H1 (cell line): ENCODE results near the gene ZKSCAN1. TPM values are rescaled to one million over a fixed set of nuclear protein-coding genes. Genes with fewer than 3 reads are reported as not detected.

Source experiments
- CTCF ChIA-PET: fragments of 300-600 bp; sonication (Branson Sonifier 250); formaldehyde crosslinking; loops from one replicate; lab custom pipeline; 2021; ENCODE audit not compliant: partially characterized antibody; lab: Charles Lee
- POLR2A ChIA-PET: fragments of 300-600 bp; sonication (Branson Sonifier 250); formaldehyde crosslinking; loops from one replicate; lab custom pipeline; 2021; ENCODE audit warnings: inconsistent platforms; ENCODE audit not compliant: partially characterized antibody; lab: Charles Lee
- DNase-seq, 2 experiments: peaks; one replicate each; pipeline versions ENCODE4 v3.0.0 to v3.0.0-alpha.2; 2010 to 2022; ENCODE audit warnings: low spot score in 2 of 2, low read depth in 1 of 2, mixed read lengths in 1 of 2
- FAIRE-seq: peaks from 2 replicates; lab custom pipeline; 2011; peaks lifted over from hg19 to GRCh38; lab: Jason Lieb, UNC
- H2AFZ ChIP-seq: 2 replicates; pipeline ENCODE4 v1.8.1; 2012; ENCODE audit warnings: low read length, inconsistent platforms
- H2AK5ac ChIP-seq: 2 replicates; pipeline ENCODE4 v1.6.1; 2013; ENCODE audit warnings: low read depth, low read length
- H2BK120ac ChIP-seq: replicated peaks from 2 replicates; pipeline ENCODE3; 2013; ENCODE audit warnings: low read depth, low read length, inconsistent platforms
- H2BK12ac ChIP-seq: 2 replicates; pipeline ENCODE4 v1.6.1; 2013; ENCODE audit warnings: low read depth, low read length
- H2BK15ac ChIP-seq: 2 replicates; pipeline ENCODE4 v1.6.1; 2013; ENCODE audit warnings: low read length
- H2BK20ac ChIP-seq: 2 replicates; pipeline ENCODE4 v1.6.1; 2013; ENCODE audit warnings: low read length
- H2BK5ac ChIP-seq: 2 replicates; pipeline ENCODE4 v1.6.1; 2013; ENCODE audit warnings: low read depth, low read length
- H3K14ac ChIP-seq: 2 replicates; pipeline ENCODE4 v1.6.1; 2013; ENCODE audit warnings: inconsistent platforms; ENCODE audit not compliant: insufficient read length
- H3K18ac ChIP-seq: 2 replicates; pipeline ENCODE4 v1.6.1; 2013; ENCODE audit warnings: low read length; ENCODE audit errors: extremely low read depth
- H3K23ac ChIP-seq: 2 replicates; pipeline ENCODE4 v1.6.1; 2013; ENCODE audit warnings: inconsistent platforms; ENCODE audit not compliant: insufficient read length
- H3K23me2 ChIP-seq: 2 replicates; pipeline ENCODE4 v1.6.1; 2013; ENCODE audit warnings: low read depth, low read length
- H3K27ac ChIP-seq: 2 replicates; pipeline ENCODE4 v1.6.1; 2011; ENCODE audit warnings: low read depth, low read length, inconsistent platforms
- H3K27me3 ChIP-seq, 4 experiments: replicated peaks in 1 of 4; 1 replicate in 1 of 4; 2 replicates in 3 of 4; pipeline versions ENCODE4 v1.6.1 to v1.8.1; 2011 to 2013; ENCODE audit warnings: low read length in 3 of 4, mild to moderate bottlenecking in 3 of 4, inconsistent platforms in 2 of 4, mixed read lengths in 2 of 4, moderate library complexity in 1 of 4; ENCODE audit not compliant: control insufficient read depth in 3 of 4, insufficient read depth in 3 of 4; ENCODE audit errors: extremely low read depth in 1 of 4
- H3K36me3 ChIP-seq, 4 experiments: 2 replicates each; pipeline versions ENCODE4 v1.6.1 to v1.8.1; 2011 to 2013; ENCODE audit warnings: mild to moderate bottlenecking in 4 of 4, low read length in 3 of 4, moderate library complexity in 2 of 4, control low read depth in 1 of 4, inconsistent platforms in 1 of 4; ENCODE audit not compliant: insufficient read depth in 4 of 4, control insufficient read depth in 2 of 4
- H3K4ac ChIP-seq: replicated peaks from 2 replicates; pipeline ENCODE3; 2013; ENCODE audit warnings: low read length, low read depth, mixed read lengths, inconsistent platforms; ENCODE audit not compliant: insufficient read length
- H3K4me1 ChIP-seq, 4 experiments: replicated peaks in 1 of 4; 1 replicate in 1 of 4; 2 replicates in 3 of 4; pipeline versions ENCODE4 v1.6.1 to v1.8.1; 2011 to 2013; ENCODE audit warnings: low read length in 3 of 4, inconsistent platforms in 2 of 4, mixed read lengths in 1 of 4; ENCODE audit not compliant: insufficient read depth in 4 of 4, control insufficient read depth in 3 of 4
- H3K4me2 ChIP-seq, 2 experiments: 2 replicates each; pipeline versions ENCODE4 v1.6.1 to v1.8.1; 2011 to 2013; ENCODE audit warnings: low read depth in 2 of 2, low read length in 2 of 2, control low read depth in 1 of 2, inconsistent platforms in 1 of 2, mild to moderate bottlenecking in 1 of 2; ENCODE audit not compliant: insufficient read depth in 1 of 2
- H3K4me3 ChIP-seq, 4 experiments: fragments of 200-600, 300-600 bp in 1 of 4; sonication (generic), shearing (Covaris generic), sonication (Bioruptor Twin) in 1 of 4; 2 replicates each; pipeline versions ENCODE4 v1.5.1 to v1.8.1; 2011 to 2016; ENCODE audit warnings: low read length in 4 of 4, low read depth in 3 of 4, control low read depth in 2 of 4, inconsistent platforms in 2 of 4, mild to moderate bottlenecking in 2 of 4, mixed read lengths in 1 of 4, moderate library complexity in 1 of 4; ENCODE audit not compliant: insufficient read depth in 2 of 4; ENCODE audit errors: extremely low read depth in 1 of 4
- H3K56ac ChIP-seq: replicated peaks from 2 replicates; pipeline ENCODE3; 2013; ENCODE audit warnings: low read depth, mild to moderate bottlenecking, mixed read lengths, low read length, inconsistent platforms; ENCODE audit not compliant: insufficient read length
- H3K79me1 ChIP-seq: 2 replicates; pipeline ENCODE4 v1.6.1; 2013; ENCODE audit warnings: low read depth, low read length, control low read depth
- H3K79me2 ChIP-seq, 2 experiments: 2 replicates each; pipeline versions ENCODE4 v1.6.1 to v1.8.1; 2012 to 2013; ENCODE audit warnings: low read length in 2 of 2, mild to moderate bottlenecking in 2 of 2, inconsistent platforms in 1 of 2; ENCODE audit not compliant: insufficient read depth in 2 of 2, control insufficient read depth in 1 of 2
- H3K9ac ChIP-seq, 4 experiments: replicated peaks in 1 of 4; 1 replicate in 1 of 4; 2 replicates in 3 of 4; pipeline versions ENCODE4 v1.6.1 to v1.8.1; 2011 to 2013; ENCODE audit warnings: low read depth in 3 of 4, low read length in 3 of 4, control low read depth in 2 of 4, mild to moderate bottlenecking in 2 of 4, moderate library complexity in 2 of 4, inconsistent platforms in 1 of 4; ENCODE audit errors: extremely low read depth in 1 of 4
- H3K9me3 ChIP-seq, 2 experiments: 2 replicates each; pipeline versions ENCODE4 v1.6.1 to v1.8.1; 2012 to 2013; ENCODE audit warnings: mild to moderate bottlenecking in 2 of 2, moderate library complexity in 2 of 2, control low read depth in 1 of 2, inconsistent platforms in 1 of 2, low read depth in 1 of 2, low read length in 1 of 2, mixed read lengths in 1 of 2; ENCODE audit not compliant: insufficient read depth in 2 of 2
- H4K20me1 ChIP-seq, 2 experiments: replicated peaks in 1 of 2; 2 replicates each; pipeline versions ENCODE3 to v1.8.1; 2011 to 2013; ENCODE audit warnings: inconsistent platforms in 2 of 2, low read length in 2 of 2, mild to moderate bottlenecking in 1 of 2; ENCODE audit not compliant: insufficient read depth in 2 of 2, control insufficient read depth in 1 of 2
- H4K5ac ChIP-seq: 2 replicates; pipeline ENCODE4 v1.6.1; 2013; ENCODE audit warnings: low read length, low read depth, mixed read lengths, inconsistent platforms; ENCODE audit not compliant: insufficient read length
- H4K8ac ChIP-seq: 2 replicates; pipeline ENCODE4 v1.8.0; 2013; ENCODE audit warnings: mild to moderate bottlenecking, moderate library complexity, low read length, inconsistent platforms; ENCODE audit not compliant: insufficient read depth; ENCODE audit errors: extremely low read depth
- H4K91ac ChIP-seq: replicated peaks from 2 replicates; pipeline ENCODE3; 2013; ENCODE audit warnings: low read length, mixed read lengths, inconsistent platforms; ENCODE audit not compliant: insufficient read length
- BCL11A ChIP-seq, 2 experiments: IDR thresholded peaks; one replicate each; pipeline ENCODE4 v1.6.1; 2011; ENCODE audit warnings: low read depth in 2 of 2, low read length in 2 of 2, mild to moderate bottlenecking in 2 of 2
- CEBPB ChIP-seq: IDR thresholded peaks from 2 replicates; pipeline ENCODE4 v1.6.1; 2012; ENCODE audit warnings: low read depth, low read length
- EZH2 ChIP-seq: fragments of 200-600 bp; sonication (generic); IDR thresholded peaks from 2 replicates; pipeline ENCODE4 v1.7.1; 2012; ENCODE audit warnings: low read depth, mild to moderate bottlenecking, moderate library complexity, low read length, inconsistent platforms; ENCODE audit not compliant: severe bottlenecking
- KDM5A ChIP-seq: fragments of 200-600 bp; IDR thresholded peaks from 2 replicates; pipeline ENCODE4 v1.7.1; 2012; ENCODE audit warnings: mild to moderate bottlenecking, low read length, inconsistent platforms, mixed read lengths
- SP2 ChIP-seq: IDR thresholded peaks from 2 replicates; pipeline ENCODE4 v1.6.1; 2012; ENCODE audit warnings: mild to moderate bottlenecking, low read length, inconsistent platforms
- TAF1 ChIP-seq: IDR thresholded peaks from 2 replicates; pipeline ENCODE4 v1.6.1; 2011; ENCODE audit warnings: mild to moderate bottlenecking, low read depth, low read length
- TAF7 ChIP-seq: optimal IDR thresholded peaks from 2 replicates; pipeline ENCODE3; 2011; ENCODE audit warnings: low read depth, mild to moderate bottlenecking, inconsistent platforms, low read length, moderate library complexity, borderline replicate concordance
- WGBS, 2 experiments: shearing (Covaris generic) in 1 of 2; methylation state at CpG; one replicate each; pipeline versions ENCODE4 v1.1.6 to v1.1.7; 2013 to 2015; ENCODE audit warnings: low lambda C conversion rate in 2 of 2, mixed read lengths in 2 of 2, inconsistent platforms in 1 of 2, low coverage in 1 of 2, missing lambda C conversion rate in 1 of 2; ENCODE audit not compliant: insufficient replicate concordance in 2 of 2, insufficient coverage in 1 of 2, insufficient read length in 1 of 2; ENCODE audit errors: extremely low coverage in 1 of 2, missing lambda C conversion rate in 1 of 2; 5-methylcytosine and 5-hydroxymethylcytosine counted together
- polyA plus RNA-seq, 7 experiments: library from polyadenylated mRNA; depleted of rRNA in 3 of 7; stranded (reverse) in 5 of 7; unstranded in 2 of 7; fragments of >200 nt in 5 of 7; fragments of 200-250 nt in 2 of 7; gene quantifications; 1 replicate in 5 of 7; 2 replicates in 1 of 7; 4 replicates in 1 of 7; pipeline versions ENCODE4 v1.2.1 to v1.2.3, GENCODE V29; 2011 to 2013; ENCODE audit warnings: missing spikeins in 2 of 7, mixed read lengths in 2 of 7
- total RNA-seq: library from RNA; stranded (reverse); fragmentation: NEBNext Ultra II Directional; extraction: Animal tissue kit (Norgen Biotek cat#: 25700); gene quantifications from 2 replicates; pipeline ENCODE4 v1.2.1, GENCODE V29; 2021

ZKSCAN1 gene
- total and polyA plus RNA-seq, 2 of the 8 experiments (the other 6 are each of a cell fraction or from before 2014, with no cell fraction given): 8.2 to 40.6 TPM

- DNase-seq: no peak
- no peak overlapping the region for H2BK120ac ChIP-seq
- H3K9ac ChIP-seq: no peak overlapping the region
- no peak overlapping the region for H2BK20ac ChIP-seq
- H3K4ac ChIP-seq: no peak overlapping the region
- no peak overlapping the region for H3K23ac ChIP-seq
- POLR2A ChIA-PET: no interaction called here
- H3K27me3 ChIP-seq: no peaks in the 10 kb centered on the region
- H4K20me1 ChIP-seq: no peaks in the 10 kb centered on the region
- no peak overlapping the region for H2BK5ac ChIP-seq
- no peaks in the 10 kb centered on the region for H3K23me2 ChIP-seq
- H4K8ac ChIP-seq: no peak overlapping the region
- H3K36me3 ChIP-seq: no peaks in the 10 kb centered on the region
- TF ChIP-seq BCL11A (IDR thresholded peaks at IDR 0.05; ENCODE audit: low read depth in 2 of 2, low read length in 2 of 2): no peak
- no peak for TF ChIP-seq TAF7
- TF ChIP-seq SP2: no peak
- TF ChIP-seq EZH2: no peak
- TF ChIP-seq KDM5A: no peak
- no peak for TF ChIP-seq CEBPB
- no peak for TF ChIP-seq TAF1
- H3K56ac ChIP-seq: no peak overlapping the region
- CTCF ChIA-PET: interaction anchor here (1.2 kb wide), 1 partner anchor 19 kb away, joined by 4 read pairs; no protein-coding TSS in a partner anchor
- no peak overlapping the region for H3K18ac ChIP-seq
- no peak overlapping the region for H2AK5ac ChIP-seq
- H3K14ac ChIP-seq: no peak overlapping the region
- no peaks in the 10 kb centered on the region for H3K79me1 ChIP-seq
- 78% methylated on average over 4 of the region's 4 CpGs; no CpG with 5 or more reads in 1 of the 2 experiments for WGBS, 2 experiments
- peaks cover 0 to 2% (median 0%) of the 10 kb centered on the region in 4 experiments; a peak in 1 of 7 replicates for H3K4me1 ChIP-seq
- H2AFZ ChIP-seq: no peak overlapping the region
- H2BK15ac ChIP-seq: no peak overlapping the region
- H4K5ac ChIP-seq: no peak overlapping the region
- H3K9me3 ChIP-seq: no peaks in the 10 kb centered on the region
- no peak overlapping the region for H3K27ac ChIP-seq
- H3K4me2 ChIP-seq: no peak overlapping the region
- no peaks in the 10 kb centered on the region for H3K79me2 ChIP-seq
- no peak overlapping the region for H4K91ac ChIP-seq
- H2BK12ac ChIP-seq: no peak overlapping the region
- no peak overlapping the region for H3K4me3 ChIP-seq
- FAIRE-seq: no peak
Measured at GRCh38 chr7:99971242-99971641, 44.2 kb upstream of the ZKSCAN1 start.
